Naive thymus-derived CD4-positive, alpha-beta T cell (primary cell): ENCODE measurements around the gene C13orf46. TPM values are rescaled to one million over a fixed set of nuclear protein-coding genes. Genes with fewer than 3 reads are reported as not detected.

Experiments used
- ATAC-seq: fragments of 150-1000 bp; cut with Tn5 transposase; 2 replicates; pipeline ENCODE4 v1.10.0; 2021; ENCODE audit warnings: mild to moderate bottlenecking, moderate library complexity
- CTCF ChIA-PET: fragments of 350-600 bp; sonication (Branson Sonifier 250); formaldehyde crosslinking; loops from one replicate; lab custom pipeline; 2021; ENCODE audit warnings: antibody characterized with exemption; lab: Charles Lee
- POLR2A ChIA-PET: fragments of 350-600 bp; sonication (Branson Sonifier 250); formaldehyde crosslinking; loops from one replicate; lab custom pipeline; 2021; ENCODE audit warnings: antibody characterized with exemption, inconsistent platforms; lab: Charles Lee
- DNase-seq, 9 donors: peaks; one replicate each; pipeline versions ENCODE4 v3.0.0 to v3.0.0-alpha.2; 2020 to 2022; ENCODE audit warnings: mixed read lengths in 1 of 9
- H3K27ac ChIP-seq: one replicate; pipeline ENCODE4 v1.7.0; 2013; ENCODE audit warnings: mild to moderate bottlenecking, low read depth, low read length, moderate library complexity
- H3K27me3 ChIP-seq, 2 donors: one replicate each; pipeline ENCODE4 v1.7.0; 2013; ENCODE audit warnings: low read length in 2 of 2, mild to moderate bottlenecking in 2 of 2, moderate library complexity in 2 of 2; ENCODE audit not compliant: control insufficient read depth in 2 of 2, insufficient read depth in 2 of 2
- H3K36me3 ChIP-seq, 3 experiments: 1 replicate in 2 of 3; 2 replicates in 1 of 3; pipeline ENCODE4 v1.7.0; 2013; ENCODE audit warnings: low read length in 3 of 3, mild to moderate bottlenecking in 3 of 3, moderate library complexity in 1 of 3; ENCODE audit not compliant: insufficient read depth in 3 of 3, control insufficient read depth in 2 of 3
- H3K4me1 ChIP-seq, 2 donors: one replicate each; pipeline ENCODE4 v1.7.0; 2013; ENCODE audit warnings: low read length in 2 of 2, mild to moderate bottlenecking in 2 of 2, moderate library complexity in 1 of 2; ENCODE audit not compliant: control insufficient read depth in 2 of 2, insufficient read depth in 2 of 2
- H3K4me3 ChIP-seq: 2 replicates; pipeline ENCODE4 v1.7.0; 2013; ENCODE audit warnings: mild to moderate bottlenecking, low read length
- H3K9me3 ChIP-seq, 3 experiments: 1 replicate in 2 of 3; 2 replicates in 1 of 3; pipeline ENCODE4 v1.7.0; 2013; ENCODE audit warnings: low read length in 3 of 3; ENCODE audit not compliant: control insufficient read depth in 2 of 3
- H3K27ac Mint-ChIP-seq, 9 donors: one replicate each; pipeline ENCODE4 v1.8.0; 2020 to 2022; ENCODE audit warnings: mixed read lengths in 9 of 9, mild to moderate bottlenecking in 8 of 9, moderate library complexity in 5 of 9, inconsistent platforms in 2 of 9
- H3K27me3 Mint-ChIP-seq, 5 donors: one replicate each; pipeline ENCODE4 v1.8.0; 2021 to 2022; ENCODE audit warnings: mixed read lengths in 5 of 5, mild to moderate bottlenecking in 1 of 5
- H3K36me3 Mint-ChIP-seq, 5 donors: one replicate each; pipeline ENCODE4 v1.8.0; 2020 to 2022; ENCODE audit warnings: mixed read lengths in 5 of 5, mild to moderate bottlenecking in 3 of 5, inconsistent platforms in 1 of 5
- H3K4me1 Mint-ChIP-seq, 7 donors: one replicate each; pipeline ENCODE4 v1.8.0; 2020 to 2022; ENCODE audit warnings: mixed read lengths in 7 of 7, mild to moderate bottlenecking in 3 of 7, inconsistent platforms in 1 of 7
- H3K4me3 Mint-ChIP-seq, 10 donors: one replicate each; pipeline ENCODE4 v1.8.0; 2020 to 2022; ENCODE audit warnings: mild to moderate bottlenecking in 10 of 10, mixed read lengths in 10 of 10, moderate library complexity in 6 of 10, inconsistent platforms in 2 of 10
- H3K9me3 Mint-ChIP-seq, 11 donors: one replicate each; pipeline ENCODE4 v1.8.0; 2020 to 2022; ENCODE audit warnings: mixed read lengths in 11 of 11, mild to moderate bottlenecking in 4 of 11, inconsistent platforms in 1 of 11, moderate library complexity in 1 of 11
- intact Hi-C, 2 donors: fragments of 100-400 bp; cut with micrococcal nuclease; formaldehyde crosslinking; loops; one replicate each; pipeline ENCODE4 v1.15.1; 2023
- polyA plus RNA-seq, 2 donors: library from polyadenylated mRNA; unstranded; fragments of 300-500 nt; fragmentation: Illumina TruSeq; gene quantifications; one replicate each; pipeline ENCODE4 v1.2.3, GENCODE V29; 2021
- total RNA-seq, 6 experiments: library from RNA in 5 of 6; stranded (reverse) in 5 of 6; gene quantifications; 1 replicate in 5 of 6; 2 replicates in 1 of 6; pipeline ENCODE4 v1.2.3 and lab custom pipeline; 2021 to 2026

The C13orf46 gene
- total and polyA plus RNA-seq, 7 experiments from 2014 or later, result 1.3 to 27.0 (median 16.9) TPM

DNA sequence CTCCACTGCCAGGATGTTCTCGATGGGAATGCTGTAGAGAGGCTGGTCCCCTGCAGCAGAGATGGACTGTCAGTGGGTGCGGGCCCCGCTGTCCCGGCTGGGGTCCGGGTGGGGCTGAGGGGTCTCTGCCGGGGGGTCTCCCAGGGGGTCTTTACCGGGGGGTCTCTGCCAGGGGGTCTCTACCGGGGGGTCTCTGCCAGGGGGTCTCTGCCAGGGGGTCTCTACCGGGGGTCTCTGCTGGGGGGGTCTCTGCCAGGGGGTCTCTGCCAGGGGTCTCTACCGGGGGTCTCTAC, 25.7 kb upstream of the C13orf46 start:
- Histone ChIP-seq H3K9me3 (no peaks in the 10 kb centered on the region), H3K27me3 (no peaks in the 10 kb centered on the region), H3K27ac (no peak overlapping the region), H3K36me3 (peaks cover 3 to 85% (median 32%) of the 10 kb centered on the region in 3 experiments), H3K4me3 (no peak overlapping the region), H3K4me1 (no peaks in the 10 kb centered on the region)
- Mint-ChIP-seq H3K27me3 (no peaks in the 10 kb centered on the region), H3K9me3 (peaks cover 0 to 10% (median 0%) of the 10 kb centered on the region in 11 donors), H3K27ac (no peak overlapping the region), H3K4me1 (peaks cover 0 to 6% (median 3%) of the 10 kb centered on the region in 7 donors), H3K36me3 (peaks cover 10 to 32% (median 13%) of the 10 kb centered on the region in 5 donors), H3K4me3 (no peak overlapping the region)
- ATAC-seq, result no peak
- CTCF ChIA-PET, result no interaction called here
- no peak for DNase-seq
- POLR2A ChIA-PET, result no interaction called here
- intact Hi-C loops, result loop anchor here in 1 of 2 donors (10.0 kb wide), 1 partner anchor 185 kb away; no protein-coding TSS in a partner anchor

DNA sequence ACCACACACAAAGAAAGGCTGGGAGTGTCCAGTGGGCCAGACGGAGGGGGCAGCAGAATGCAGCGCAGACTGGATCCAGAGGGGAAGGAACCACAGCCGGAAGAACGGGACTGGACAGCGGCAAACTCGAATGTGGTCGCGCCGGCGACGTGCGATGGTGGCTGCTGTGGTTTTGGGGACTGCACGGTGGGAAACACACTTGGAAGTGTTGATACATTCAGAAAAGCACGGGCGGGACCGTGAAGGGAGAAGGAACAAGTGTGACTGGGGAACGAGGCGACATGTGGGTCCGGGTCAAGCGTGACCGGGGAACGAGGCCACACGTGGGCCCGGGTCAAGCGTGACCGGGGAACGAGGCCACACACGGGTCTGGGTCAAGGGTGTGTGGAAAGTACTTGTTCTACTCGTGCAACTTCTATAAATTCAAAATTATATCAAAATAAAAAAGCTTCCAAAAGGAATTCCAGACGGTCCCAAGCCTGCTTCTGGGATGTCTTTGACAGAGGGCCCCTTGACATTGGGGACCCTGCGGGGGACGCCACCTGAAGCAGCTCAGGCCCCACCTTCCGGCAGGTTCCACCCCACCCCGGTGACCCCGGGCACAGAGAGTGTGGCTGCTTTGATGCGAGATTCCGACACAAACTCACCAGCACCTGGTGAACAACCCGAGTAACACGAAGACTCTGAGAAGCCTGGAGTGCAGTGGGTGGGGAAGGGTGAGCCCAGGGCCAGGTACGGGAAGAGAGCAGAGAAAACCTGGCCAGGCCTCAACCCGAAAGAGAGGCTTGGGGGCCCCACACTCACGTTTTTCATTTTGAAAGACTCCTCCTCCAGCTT, 25.1 kb upstream of the C13orf46 start:
- Mint-ChIP-seq H3K36me3 (peaks cover 8 to 37% (median 18%) of the 10 kb centered on the region in 5 donors), H3K9me3 (peaks cover 0 to 10% (median 0%) of the 10 kb centered on the region in 11 donors), H3K27ac (peak overlapping the region in 6 of 9 donors; percentile 5 to 81 (median 38)), H3K27me3 (no peaks in the 10 kb centered on the region), H3K4me3 (peak overlapping the region in 2 of 10 donors; percentile 32 to 39), H3K4me1 (peaks cover 0 to 6% (median 3%) of the 10 kb centered on the region in 7 donors)
- intact Hi-C loops, result loop anchor here in 1 of 2 donors (10.0 kb wide), 1 partner anchor 184 kb away; no protein-coding TSS in a partner anchor
- no peaks in the 10 kb centered on the region for H3K4me1 ChIP-seq
- no peaks in the 10 kb centered on the region for H3K9me3 ChIP-seq
- H3K27me3 ChIP-seq, result no peaks in the 10 kb centered on the region
- POLR2A ChIA-PET, result no interaction called here
- DNase-seq (no peak), ATAC-seq (no peak)
- H3K36me3 ChIP-seq, result peaks cover 3 to 87% (median 31%) of the 10 kb centered on the region in 3 experiments
- H3K27ac ChIP-seq, result no peak overlapping the region
- CTCF ChIA-PET, result no interaction called here
- H3K4me3 ChIP-seq, result no peak overlapping the region

DNA sequence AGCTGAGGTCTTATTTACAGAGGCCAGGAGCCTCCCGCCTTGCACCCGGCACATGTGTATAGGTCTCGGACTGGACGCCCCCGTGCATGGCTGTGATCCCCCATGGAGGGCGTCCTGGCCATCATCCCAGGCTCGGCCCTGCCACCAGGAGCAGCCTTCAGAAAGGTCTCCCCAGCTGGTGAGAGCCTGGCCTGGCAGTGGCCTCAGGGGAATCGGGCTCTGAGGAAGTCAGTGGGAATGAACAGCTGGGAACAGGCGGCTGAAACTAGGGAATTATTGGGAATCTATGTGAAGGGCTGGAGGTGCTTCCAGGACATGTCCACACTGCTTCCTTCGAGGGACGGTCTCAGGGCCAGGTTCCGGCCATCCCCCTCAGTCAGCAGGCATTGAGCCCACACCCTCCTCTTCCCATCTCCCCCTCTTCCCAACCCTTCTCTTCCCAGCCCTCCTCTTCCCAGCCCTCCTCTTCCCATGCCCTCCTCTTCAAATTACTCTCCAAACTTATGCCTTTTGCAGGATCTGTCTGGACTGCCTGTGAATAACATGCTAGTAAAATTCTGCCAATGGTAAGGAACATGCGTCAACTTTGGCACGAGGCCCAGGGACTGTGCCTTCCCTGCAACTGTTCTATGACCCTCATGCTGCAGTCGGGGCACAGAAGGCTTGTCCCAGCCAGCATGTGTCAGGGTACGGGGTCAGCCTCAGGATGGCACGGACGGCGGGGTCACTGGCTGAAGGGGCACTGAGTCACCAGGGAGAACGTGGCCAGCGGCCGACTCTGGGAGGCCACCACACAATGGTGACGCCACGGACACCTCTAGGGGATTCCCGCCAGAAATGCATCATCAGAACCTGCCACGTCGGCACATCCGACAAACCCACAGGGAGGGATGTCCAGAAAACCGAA, 24.2 kb upstream of the C13orf46 start:
- peak overlapping the region in 7 of 9 donors; percentile 23 to 81 (median 38) for H3K27ac Mint-ChIP-seq
- no peaks in the 10 kb centered on the region for H3K27me3 Mint-ChIP-seq
- intact Hi-C loops, result loop anchor here in 1 of 2 donors (10.0 kb wide), 1 partner anchor 183 kb away; no protein-coding TSS in a partner anchor
- H3K4me1 Mint-ChIP-seq, result peaks cover 0 to 6% (median 3%) of the 10 kb centered on the region in 7 donors
- peaks cover 0 to 9% (median 0%) of the 10 kb centered on the region in 11 donors for H3K9me3 Mint-ChIP-seq
- H3K27ac ChIP-seq, result no peak overlapping the region
- DNase-seq (no peak), ATAC-seq (no peak)
- H3K9me3 ChIP-seq, result no peaks in the 10 kb centered on the region
- H3K4me3 ChIP-seq, result no peak overlapping the region
- H3K36me3 Mint-ChIP-seq, result peaks cover 8 to 37% (median 15%) of the 10 kb centered on the region in 5 donors
- H3K4me3 Mint-ChIP-seq, result peak overlapping the region in 2 of 10 donors; percentile 39 to 67
- CTCF ChIA-PET, result no interaction called here
- no peaks in the 10 kb centered on the region for H3K4me1 ChIP-seq
- no peaks in the 10 kb centered on the region for H3K27me3 ChIP-seq
- H3K36me3 ChIP-seq, result peaks cover 4 to 89% (median 31%) of the 10 kb centered on the region in 3 experiments
- POLR2A ChIA-PET, result no interaction called here

DNA sequence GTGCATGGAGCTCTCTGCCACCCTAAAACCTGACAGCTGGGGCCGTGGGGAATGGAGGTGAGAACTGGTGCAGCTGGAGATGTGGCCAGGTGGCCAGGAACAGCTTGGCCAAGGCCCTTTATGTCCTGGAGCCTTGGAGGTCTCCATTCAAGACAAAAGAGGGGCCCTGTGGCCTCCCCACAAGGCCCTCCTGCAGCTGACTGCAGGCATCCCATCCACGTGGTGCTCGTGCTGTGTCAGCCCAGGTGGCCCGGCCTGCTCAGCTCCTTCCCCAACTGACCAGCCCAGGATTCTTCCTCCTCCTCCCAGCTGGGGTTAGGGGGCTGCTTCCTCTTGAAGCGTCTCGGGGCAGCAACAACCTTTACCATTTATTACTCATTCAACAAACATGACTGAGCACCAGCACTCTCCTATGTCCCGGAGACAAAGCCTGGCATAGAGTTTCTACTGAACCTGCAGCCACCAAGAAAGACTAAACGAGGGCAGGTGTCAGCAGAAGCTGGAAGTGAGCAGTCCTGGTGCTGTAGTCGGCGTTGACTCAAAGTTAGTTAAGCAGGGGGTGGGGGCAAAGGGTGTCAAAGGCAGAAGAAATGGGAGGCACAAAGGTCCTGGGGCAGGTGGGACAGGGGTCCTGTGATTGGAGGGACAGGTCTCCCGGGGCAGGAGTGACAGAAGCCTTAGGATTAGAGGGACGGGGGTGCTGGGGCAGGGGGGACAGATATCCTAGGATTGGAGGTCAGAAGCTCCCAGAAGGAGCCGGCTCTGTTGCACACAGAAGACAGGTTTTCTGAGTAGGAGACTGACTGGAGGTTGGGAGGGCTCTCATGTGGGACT, 23.3 kb upstream of the C13orf46 start:
- H3K4me3 Mint-ChIP-seq, result no peak overlapping the region
- peaks cover 11 to 44% (median 21%) of the 10 kb centered on the region in 5 donors for H3K36me3 Mint-ChIP-seq
- peaks cover 13 to 89% (median 40%) of the 10 kb centered on the region in 3 experiments for H3K36me3 ChIP-seq
- H3K4me1 ChIP-seq, result no peaks in the 10 kb centered on the region
- H3K27ac Mint-ChIP-seq, result peak overlapping the region in 5 of 9 donors; percentile 26 to 60 (median 36)
- DNase-seq, result no peak
- CTCF ChIA-PET, result interaction anchor here (0.6 kb wide), 1 partner anchor 218 kb away, joined by 4 read pairs; no protein-coding TSS in a partner anchor
- H3K9me3 Mint-ChIP-seq, result peaks cover 0 to 9% (median 0%) of the 10 kb centered on the region in 11 donors
- H3K27ac ChIP-seq, result no peak overlapping the region
- POLR2A ChIA-PET, result no interaction called here
- no peak for ATAC-seq
- H3K27me3 Mint-ChIP-seq, result no peaks in the 10 kb centered on the region
- H3K9me3 ChIP-seq, result no peaks in the 10 kb centered on the region
- H3K27me3 ChIP-seq, result no peaks in the 10 kb centered on the region
- intact Hi-C loops, result loop anchor here in 1 of 2 donors (10.0 kb wide), 1 partner anchor 182 kb away; no protein-coding TSS in a partner anchor
- peaks cover 0 to 10% (median 4%) of the 10 kb centered on the region in 7 donors for H3K4me1 Mint-ChIP-seq
- no peak overlapping the region for H3K4me3 ChIP-seq

DNA sequence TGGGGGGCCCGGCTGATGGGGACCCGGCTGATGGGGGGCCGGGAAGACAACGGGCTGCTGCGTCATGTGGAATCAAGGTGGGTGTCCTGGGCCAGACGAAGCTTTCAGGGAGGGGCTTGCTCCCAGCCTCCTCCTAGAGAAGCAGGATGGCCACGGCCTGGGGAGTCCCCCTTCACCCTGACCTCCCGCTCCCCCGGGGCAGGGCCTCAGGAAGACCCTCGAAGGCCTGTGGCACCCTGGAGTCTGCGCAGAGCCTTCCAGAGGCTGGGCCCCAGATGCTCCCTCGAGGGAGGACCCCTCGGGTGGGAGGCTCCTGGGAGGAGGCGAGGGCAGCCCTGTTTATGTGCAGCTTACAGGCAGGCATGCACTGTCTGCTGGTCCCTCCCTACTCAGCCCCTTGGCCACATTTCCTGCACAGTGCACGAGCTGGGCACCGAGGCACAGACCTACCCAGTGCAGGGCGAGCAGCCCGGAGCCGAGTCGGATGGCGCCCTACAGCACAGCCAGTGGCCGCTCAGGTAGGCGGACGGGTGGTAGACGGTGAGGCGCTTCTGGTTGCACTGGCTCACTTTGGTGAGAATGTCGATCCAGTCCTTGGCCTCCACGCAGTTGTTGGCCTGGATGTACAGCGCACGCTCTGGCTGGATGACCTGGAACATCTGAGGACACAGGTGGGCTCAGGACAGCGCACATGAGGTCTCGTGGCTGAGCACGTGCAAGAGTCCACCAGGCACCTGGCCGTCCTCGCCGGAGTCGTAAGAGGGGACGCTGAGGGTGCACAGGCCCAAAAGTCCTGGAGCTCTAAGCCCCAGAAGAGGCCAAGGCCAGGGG, 22.4 kb upstream of the C13orf46 start:
- no peaks in the 10 kb centered on the region for H3K9me3 ChIP-seq
- Mint-ChIP-seq H3K27me3 (no peaks in the 10 kb centered on the region), H3K4me3 (no peak overlapping the region), H3K36me3 (peaks cover 15 to 49% (median 27%) of the 10 kb centered on the region in 5 donors), H3K9me3 (peaks cover 0 to 10% (median 0%) of the 10 kb centered on the region in 11 donors), H3K4me1 (peaks cover 0 to 15% (median 5%) of the 10 kb centered on the region in 7 donors), H3K27ac (peak overlapping the region in 1 of 9 donors; percentile 51)
- ChIA-PET POLR2A (no interaction called here), CTCF (interaction anchor here (0.6 kb wide), 1 partner anchor 219 kb away, joined by 4 read pairs; no protein-coding TSS in a partner anchor)
- peaks cover 20 to 89% (median 45%) of the 10 kb centered on the region in 3 experiments for H3K36me3 ChIP-seq
- intact Hi-C loops, result loop anchor here in 1 of 2 donors (10.0 kb wide), 1 partner anchor 181 kb away; no protein-coding TSS in a partner anchor
- no peak overlapping the region for H3K27ac ChIP-seq
- no peak overlapping the region for H3K4me3 ChIP-seq
- DNase-seq (no peak), ATAC-seq (peak; percentile 15)
- H3K4me1 ChIP-seq, result no peaks in the 10 kb centered on the region
- no peaks in the 10 kb centered on the region for H3K27me3 ChIP-seq
